ENCODE data around the gene COL23A1. TPM values are rescaled to one million over a fixed set of nuclear protein-coding genes. Genes with fewer than 3 reads are reported as not detected.

COL23A1 gene
- total RNA-seq, 1 donor from 2014 or later: 0.12 TPM

- no peak overlapping the region for H3K4me3 Mint-ChIP-seq (ENCODE audit: unreplicated experiment)
- H3K36me3 Mint-ChIP-seq (ENCODE audit: low read depth): peaks cover 2% of the 10 kb centered on the region
- DNase-seq (ENCODE audit: low spot score): peak; percentile 66
- H3K9me3 Mint-ChIP-seq (ENCODE audit: low read depth): peaks cover 6% of the 10 kb centered on the region
- no peak overlapping the region for H3K27ac Mint-ChIP-seq (ENCODE audit: unreplicated experiment)
- peaks cover 7% of the 10 kb centered on the region for H3K27me3 Mint-ChIP-seq (ENCODE audit: low read depth)
- TF ChIP-seq, protein P1, sequence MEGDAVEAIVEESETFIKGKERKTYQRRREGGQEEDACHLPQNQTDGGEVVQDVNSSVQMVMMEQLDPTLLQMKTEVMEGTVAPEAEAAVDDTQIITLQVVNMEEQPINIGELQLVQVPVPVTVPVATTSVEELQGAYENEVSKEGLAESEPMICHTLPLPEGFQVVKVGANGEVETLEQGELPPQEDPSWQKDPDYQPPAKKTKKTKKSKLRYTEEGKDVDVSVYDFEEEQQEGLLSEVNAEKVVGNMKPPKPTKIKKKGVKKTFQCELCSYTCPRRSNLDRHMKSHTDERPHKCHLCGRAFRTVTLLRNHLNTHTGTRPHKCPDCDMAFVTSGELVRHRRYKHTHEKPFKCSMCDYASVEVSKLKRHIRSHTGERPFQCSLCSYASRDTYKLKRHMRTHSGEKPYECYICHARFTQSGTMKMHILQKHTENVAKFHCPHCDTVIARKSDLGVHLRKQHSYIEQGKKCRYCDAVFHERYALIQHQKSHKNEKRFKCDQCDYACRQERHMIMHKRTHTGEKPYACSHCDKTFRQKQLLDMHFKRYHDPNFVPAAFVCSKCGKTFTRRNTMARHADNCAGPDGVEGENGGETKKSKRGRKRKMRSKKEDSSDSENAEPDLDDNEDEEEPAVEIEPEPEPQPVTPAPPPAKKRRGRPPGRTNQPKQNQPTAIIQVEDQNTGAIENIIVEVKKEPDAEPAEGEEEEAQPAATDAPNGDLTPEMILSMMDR (IDR thresholded peaks at IDR 0.05): no peak
- no peaks in the 10 kb centered on the region for H3K4me1 Mint-ChIP-seq (ENCODE audit: low read depth)
Observed at GRCh38 chr5:178272591-178272990, 317.6 kb downstream of the COL23A1 start.

DNA sequence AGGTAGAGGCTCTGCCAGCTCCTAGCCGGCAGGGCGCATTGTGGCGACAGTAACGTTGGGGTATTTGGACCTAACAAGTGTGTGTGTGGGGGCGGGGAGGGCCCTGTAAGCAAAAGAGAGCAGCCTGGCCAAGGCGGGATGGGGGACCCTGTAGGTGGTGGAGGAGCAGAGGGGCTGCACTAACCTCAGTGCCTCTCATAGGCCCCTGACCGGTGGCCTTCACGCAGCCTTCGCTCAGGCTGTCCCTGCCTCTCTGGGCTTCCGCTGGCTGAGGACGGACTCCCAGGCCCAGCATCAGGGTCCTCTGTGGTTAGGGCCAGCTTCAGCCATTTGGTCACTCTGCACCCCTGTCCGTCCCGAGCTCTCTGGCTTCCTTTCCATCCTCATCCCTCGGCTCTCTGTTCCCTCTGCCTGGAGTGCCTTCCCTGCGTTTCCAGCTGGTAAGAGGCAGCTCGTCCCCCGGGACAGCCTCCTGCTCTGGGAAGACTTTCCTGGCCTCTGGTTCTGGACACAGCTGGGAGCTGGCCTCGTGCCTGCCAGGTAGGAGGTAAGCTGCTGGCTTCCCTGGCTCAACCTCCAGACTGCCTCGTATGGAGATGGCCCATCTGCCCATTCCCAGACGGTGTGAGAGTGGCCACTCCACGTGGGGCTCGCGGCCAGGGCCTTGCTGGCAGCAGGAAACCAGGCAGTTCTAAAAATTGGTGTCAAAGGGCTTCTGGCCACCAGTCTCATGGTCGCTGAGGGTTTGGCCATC is 318.3 kb downstream of the COL23A1 start:
- peaks cover 2% of the 10 kb centered on the region for H3K36me3 Mint-ChIP-seq (ENCODE audit: low read depth)
- peaks cover 6% of the 10 kb centered on the region for H3K9me3 Mint-ChIP-seq (ENCODE audit: low read depth)
- TF ChIP-seq, protein P1 (IDR thresholded peaks at IDR 0.05): no peak
- H3K27me3 Mint-ChIP-seq (ENCODE audit: low read depth): peaks cover 6% of the 10 kb centered on the region
- no peak overlapping the region for H3K4me3 Mint-ChIP-seq (ENCODE audit: unreplicated experiment)
- no peak overlapping the region for H3K27ac Mint-ChIP-seq (ENCODE audit: unreplicated experiment)
- H3K4me1 Mint-ChIP-seq (ENCODE audit: low read depth): no peaks in the 10 kb centered on the region
- DNase-seq (ENCODE audit: low spot score): no peak

- Mint-ChIP-seq H3K9me3 (ENCODE audit: low read depth) (peaks cover 6% of the 10 kb centered on the region), H3K36me3 (ENCODE audit: low read depth) (peaks cover 2% of the 10 kb centered on the region)
Observed at GRCh38 chr5:178271231-178271630, 319.0 kb downstream of the COL23A1 start.

GRCh38 chr5:178269499-178269898 is 320.7 kb downstream of the COL23A1 start:
- DNase-seq (ENCODE audit: low spot score): no peak
- no peaks in the 10 kb centered on the region for H3K36me3 Mint-ChIP-seq (ENCODE audit: low read depth)
- H3K4me1 Mint-ChIP-seq (ENCODE audit: low read depth): no peaks in the 10 kb centered on the region
- no peak overlapping the region for H3K4me3 Mint-ChIP-seq (ENCODE audit: unreplicated experiment)
- H3K9me3 Mint-ChIP-seq (ENCODE audit: low read depth): no peaks in the 10 kb centered on the region
- TF ChIP-seq, protein P1 (IDR thresholded peaks at IDR 0.05): no peak
- H3K27ac Mint-ChIP-seq (ENCODE audit: unreplicated experiment): no peak overlapping the region
- peaks cover 6% of the 10 kb centered on the region for H3K27me3 Mint-ChIP-seq (ENCODE audit: low read depth)

More at GRCh38 chr5:178271231-178271630, 319.0 kb downstream of the COL23A1 start:
- TF ChIP-seq, protein P1 (IDR thresholded peaks at IDR 0.05): no peak
- no peak for DNase-seq (ENCODE audit: low spot score)
- no peak overlapping the region for H3K4me3 Mint-ChIP-seq (ENCODE audit: unreplicated experiment)
- H3K4me1 Mint-ChIP-seq (ENCODE audit: low read depth): no peaks in the 10 kb centered on the region
- no peak overlapping the region for H3K27ac Mint-ChIP-seq (ENCODE audit: unreplicated experiment)
- peaks cover 6% of the 10 kb centered on the region for H3K27me3 Mint-ChIP-seq (ENCODE audit: low read depth)

DNA sequence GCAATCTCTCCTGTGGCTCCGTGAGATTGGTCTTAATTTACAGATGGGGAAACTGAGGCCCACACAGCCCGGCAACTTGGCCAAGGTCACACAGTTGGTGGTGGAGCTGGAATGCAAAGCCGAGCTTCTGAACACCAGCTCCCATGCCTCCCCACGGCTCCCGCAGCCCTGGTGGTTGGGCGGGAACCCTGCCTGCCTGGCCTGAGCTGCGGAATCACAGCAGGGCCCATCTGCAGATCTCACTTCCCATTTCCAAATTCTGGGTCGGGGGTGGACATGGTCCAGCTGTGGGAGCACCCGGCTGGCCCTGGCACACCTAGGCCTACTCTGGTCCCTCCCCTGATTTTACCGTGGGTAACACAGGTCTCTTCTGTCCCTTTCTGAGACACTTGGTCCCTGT is 322.3 kb downstream of the COL23A1 start:
- no peaks in the 10 kb centered on the region for H3K9me3 Mint-ChIP-seq (ENCODE audit: low read depth)

More for the DNA sequence above, 322.3 kb downstream of the COL23A1 start:
- TF ChIP-seq, protein P1 (IDR thresholded peaks at IDR 0.05): no peak
- DNase-seq (ENCODE audit: low spot score): no peak
- Mint-ChIP-seq H3K27ac (ENCODE audit: unreplicated experiment) (no peak overlapping the region), H3K4me1 (ENCODE audit: low read depth) (no peaks in the 10 kb centered on the region), H3K27me3 (ENCODE audit: low read depth) (peaks cover 6% of the 10 kb centered on the region), H3K36me3 (ENCODE audit: low read depth) (no peaks in the 10 kb centered on the region), H3K4me3 (ENCODE audit: unreplicated experiment) (no peak overlapping the region)

All from chondrocyte (in vitro differentiated cells).